OCI-M1 (cell line): ENCODE data around the gene SENP1.

ENCODE experiments used
- DNase-seq: peaks from one replicate; lab custom pipeline; 2025; lab: John Stamatoyannopoulos, UW

Gene SENP1

DNA sequence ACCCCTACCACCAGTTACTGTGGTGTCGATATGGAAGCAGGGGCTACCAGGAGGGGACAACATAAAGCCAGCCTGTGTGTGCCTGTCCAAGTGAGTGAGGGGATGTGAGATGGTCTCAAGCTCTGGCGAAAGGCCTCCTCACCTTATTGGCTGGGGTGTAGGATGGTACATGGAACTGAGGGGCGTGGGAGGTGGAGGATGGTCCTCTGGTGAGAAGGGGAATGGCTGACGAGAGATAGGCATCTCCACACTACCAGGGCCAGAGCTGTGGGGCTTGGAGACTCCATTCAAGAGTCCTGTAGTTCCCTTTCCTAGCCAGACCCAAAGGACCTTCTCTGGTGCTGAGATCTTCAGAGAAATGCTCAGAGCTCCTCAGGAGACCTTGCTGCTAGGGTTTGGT lies 69.1 kb downstream of the SENP1 start:
- DNase-seq = no peak

DNA sequence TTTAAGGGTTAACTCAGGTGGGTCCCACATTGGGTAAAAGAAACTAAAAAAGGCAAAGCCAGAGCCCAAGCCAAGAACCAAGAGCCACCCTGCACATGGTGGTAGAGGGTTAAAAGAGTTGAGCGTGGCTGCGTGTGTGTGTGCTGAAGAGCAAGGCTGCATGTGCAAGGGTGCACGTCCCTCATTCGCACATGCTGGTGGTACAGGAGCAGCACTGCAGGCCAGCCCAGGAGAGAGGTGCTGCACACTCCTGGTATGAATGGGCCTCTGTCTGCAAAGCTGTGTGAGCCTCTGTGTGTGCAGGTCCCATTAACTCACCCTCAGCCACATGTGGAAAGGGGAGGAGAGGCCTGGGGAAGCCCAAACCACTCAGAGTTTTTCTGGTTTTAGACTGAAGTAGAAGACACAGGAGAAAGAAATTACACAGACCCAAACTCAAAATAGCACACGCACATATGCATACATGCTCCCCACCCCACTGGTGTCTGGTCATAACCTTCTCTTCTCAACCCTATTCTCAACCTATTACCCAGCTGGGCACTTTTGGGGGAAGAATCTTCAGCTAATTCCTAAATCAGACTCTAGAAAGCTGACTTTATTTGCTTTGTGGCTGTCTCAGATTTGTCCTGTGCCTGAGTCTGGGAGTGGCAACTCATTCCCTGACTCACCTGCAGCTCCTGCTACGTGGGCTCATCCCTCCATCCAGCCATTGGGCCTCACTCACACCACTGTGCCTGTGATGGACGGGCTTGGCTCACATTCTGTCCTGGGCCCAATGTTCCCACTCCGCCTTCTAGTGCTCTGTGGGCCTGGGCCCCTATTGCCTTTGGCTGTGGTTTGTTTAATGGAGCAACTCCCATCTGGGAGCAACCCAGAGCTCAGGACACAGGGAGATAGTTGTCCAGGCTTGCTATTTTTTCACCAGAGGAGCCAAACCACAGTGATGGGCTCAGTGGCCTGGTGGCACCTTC lies 70.8 kb downstream of the SENP1 start:
- no peak for DNase-seq

DNA sequence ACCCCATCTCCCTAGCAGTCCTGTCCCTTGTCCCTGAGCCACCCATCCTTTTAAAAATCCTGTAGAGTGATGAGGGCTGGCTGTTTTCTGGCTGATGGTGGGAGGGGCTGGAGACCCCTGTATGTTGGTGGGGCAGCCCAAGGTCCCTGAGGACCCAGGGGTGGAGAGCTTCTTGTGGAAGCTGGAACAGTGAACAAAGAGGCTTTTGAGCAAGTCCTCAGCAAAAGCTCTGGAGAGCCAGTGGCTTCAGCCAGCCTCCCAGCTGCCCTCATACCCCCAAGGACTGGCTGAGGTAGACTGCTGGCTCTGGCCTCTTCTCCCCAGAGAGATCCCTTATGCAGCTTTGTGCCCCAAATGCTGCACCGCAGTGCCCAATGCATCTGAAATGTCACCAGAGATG lies 72.4 kb downstream of the SENP1 start:
- DNase-seq = no peak

DNA sequence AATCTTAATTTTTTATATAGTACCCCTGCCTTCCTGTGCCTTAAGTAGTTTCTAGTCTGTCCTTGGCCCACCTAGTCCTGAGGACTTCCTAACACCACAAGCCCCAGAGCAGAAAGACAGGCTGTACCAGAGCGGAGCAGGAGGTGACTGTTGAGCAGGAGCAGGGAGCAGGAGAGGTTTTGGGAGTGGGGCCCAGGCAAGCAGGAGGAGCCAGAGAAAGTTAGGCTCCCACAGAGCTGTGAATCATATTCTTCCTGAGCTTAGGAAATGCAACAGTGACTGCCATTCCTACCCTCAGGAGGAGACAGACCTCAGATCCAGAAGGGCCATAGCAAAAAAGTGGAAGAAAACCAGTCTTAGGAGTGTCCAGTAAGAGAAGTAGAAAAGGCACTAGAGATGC lies 73.3 kb downstream of the SENP1 start:
- DNase-seq = no peak

DNA sequence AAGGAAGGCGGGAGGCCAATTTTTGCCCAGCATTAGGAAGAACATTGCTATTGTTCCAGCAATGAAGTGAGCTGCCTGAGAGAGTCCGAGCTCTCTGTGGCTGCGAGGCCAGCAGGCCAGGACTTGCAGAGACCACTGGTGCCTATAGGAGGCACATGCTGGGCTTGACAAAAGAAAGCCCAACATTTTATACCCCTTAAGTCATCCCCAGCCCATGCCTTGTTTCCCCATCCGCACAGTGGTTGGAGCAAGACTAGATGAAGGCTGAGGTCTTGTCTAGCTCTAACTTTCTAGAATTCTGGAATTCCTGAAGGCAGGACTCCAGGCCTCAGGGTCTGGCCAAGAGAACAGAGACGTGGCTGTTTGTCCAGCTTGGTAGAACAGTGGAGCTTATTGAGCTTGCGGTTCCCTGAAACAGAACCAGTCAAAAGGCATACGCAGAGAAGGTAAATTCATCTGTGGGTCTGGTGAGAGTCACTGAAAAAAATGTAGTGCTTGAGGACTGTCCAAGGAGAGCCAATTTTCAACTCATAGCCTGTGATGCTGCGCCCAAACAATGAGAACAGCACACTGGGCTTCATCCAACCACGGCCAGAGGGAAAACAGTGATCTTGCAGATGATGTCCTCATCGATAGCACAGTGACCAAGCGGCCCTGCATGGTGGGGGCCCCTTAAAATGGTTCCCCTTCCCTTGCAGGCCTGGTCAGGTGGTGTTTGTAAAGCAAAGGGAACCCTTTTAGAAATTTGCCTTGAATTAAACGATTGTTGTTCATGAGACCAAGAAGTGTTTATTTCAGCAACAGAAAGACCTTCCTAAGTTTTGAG lies 74.5 kb downstream of the SENP1 start:
- no peak for DNase-seq

DNA sequence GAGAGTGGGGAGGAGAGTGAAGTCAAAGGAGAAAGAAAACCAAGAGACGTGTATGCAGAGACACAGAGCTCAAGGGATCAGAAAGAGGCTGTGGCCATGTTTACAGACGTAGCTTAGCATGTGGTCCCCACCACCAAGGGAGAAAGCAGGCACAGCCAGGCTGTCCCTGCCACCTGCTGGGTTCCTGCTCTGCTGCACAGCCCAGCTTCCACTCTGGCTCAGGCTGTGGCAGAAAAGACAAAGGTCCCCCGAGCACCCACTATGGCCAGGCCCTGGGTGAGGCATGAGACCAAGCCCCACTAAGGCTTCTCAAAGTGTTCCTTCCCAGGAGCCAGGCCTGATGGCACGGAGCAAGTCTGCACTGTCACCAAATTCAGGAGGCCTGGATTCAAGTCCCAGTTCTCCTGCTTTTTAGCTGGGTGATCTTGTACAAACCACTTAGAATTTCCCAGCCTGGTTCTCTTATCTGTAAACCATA lies 75.7 kb downstream of the SENP1 start:
- no peak for DNase-seq

DNA sequence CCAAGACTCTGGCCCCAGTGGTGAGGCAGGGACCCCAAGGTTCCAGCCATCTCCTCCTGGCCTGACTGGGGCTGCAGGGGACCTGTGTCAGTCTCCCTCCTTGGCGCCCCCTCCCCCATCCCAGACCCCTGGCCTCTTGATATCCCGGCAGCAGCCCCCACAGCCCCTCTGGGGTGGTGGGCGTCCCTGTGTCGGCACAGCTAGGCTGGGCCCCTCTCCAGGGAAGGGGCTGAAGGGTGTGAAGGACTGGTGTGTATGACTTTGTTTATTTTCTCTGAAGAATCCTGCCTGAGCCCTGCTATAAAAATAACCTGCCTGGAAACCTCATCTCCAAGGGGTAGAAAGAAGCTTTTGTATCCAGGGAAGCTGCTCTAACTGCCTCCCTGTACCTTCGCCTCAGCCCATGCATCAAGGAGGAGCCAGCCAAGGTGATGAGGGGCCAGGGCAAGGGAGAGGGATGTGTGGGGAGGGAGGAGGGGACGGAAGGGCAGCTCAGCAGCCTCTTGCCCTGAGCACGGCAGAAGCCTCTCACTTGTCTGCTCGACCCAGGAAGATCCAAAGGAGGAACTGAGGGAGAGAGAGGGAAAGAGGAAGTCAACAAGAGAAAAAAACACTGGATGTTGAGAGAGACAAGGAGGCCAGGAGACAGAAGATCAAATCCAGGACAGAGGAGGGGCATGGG lies 76.2 kb downstream of the SENP1 start:
- DNase-seq = peak; percentile 37

DNA sequence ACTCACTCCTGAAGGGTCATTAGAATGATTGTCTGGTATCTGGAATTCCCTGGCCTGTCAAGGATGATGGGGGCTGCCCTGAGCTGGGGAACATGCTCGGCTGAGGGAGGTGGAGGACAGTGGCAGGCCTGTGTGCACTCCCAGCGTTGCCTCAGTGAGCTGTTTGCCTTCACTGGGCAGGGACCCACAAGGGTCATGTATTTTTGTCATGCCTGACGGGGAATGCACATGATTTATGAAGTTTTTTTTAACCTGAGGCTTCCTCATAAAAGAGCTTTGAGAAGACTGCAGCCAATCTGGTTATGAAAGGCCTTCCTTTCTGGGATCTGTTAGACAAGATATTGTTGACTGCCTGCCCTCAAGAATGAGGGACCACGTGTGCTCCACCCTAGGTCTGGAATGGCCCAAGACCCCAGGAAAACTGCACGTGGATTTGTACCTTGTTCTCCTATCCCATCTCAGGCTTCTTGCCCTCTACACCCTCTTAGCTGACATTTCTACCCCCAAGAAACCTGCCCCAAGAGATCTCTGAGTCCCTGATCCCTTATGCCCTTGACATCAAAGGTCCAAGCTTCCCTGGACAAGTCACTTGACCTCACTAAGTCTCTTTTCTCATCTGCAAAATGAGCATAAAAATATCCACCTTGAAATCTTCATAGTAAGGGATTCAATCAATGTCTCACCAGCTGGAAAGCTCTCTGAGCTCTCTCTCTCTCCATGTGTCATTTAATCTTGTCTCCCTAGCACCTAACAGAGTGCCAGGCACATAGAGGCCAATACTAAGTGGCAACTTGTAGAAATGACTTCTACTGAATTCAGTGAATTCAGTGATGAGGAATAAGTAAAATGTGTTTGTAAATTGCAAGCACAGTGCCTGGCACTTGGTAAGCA lies 77.1 kb downstream of the SENP1 start:
- no peak for DNase-seq

DNA sequence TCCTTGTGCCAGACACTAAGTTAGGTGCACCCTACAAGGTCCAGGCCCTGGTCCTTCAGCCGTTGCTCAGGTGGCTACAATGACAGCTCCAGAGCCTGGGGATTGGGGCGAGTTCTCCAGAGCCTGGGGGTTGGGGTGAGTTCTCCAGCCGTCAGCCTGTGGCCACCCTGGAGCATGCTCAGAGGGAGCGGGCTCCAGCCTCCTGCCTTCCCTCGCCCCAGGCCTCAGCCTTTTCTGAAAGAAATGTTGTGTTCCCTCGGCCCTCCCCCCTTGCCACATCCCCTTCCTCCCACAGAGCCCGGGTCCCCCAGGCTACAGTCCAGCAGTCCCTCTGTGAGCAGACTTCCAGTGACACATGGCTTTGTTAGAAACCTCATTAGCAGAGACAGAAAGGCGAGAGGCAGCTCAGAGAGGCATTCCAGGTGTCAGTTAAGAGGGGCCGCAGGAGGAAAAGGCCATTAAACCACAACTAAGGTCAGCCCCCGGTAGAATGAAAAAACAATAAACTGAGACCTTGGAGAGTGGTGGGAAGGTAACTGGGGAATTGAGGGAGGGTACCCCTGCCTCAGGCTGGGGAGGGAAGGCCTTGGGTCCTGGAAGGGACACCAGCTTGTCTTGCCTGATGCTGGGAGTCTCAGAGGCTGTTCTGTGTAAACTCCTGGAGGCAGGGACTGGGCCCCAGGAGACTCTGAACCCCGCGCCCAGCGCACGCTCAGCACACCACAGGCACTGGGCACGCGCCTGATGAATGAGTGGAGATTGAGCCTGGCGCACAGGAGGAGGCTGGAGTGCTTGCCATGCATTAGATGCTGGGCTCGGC lies 78.5 kb downstream of the SENP1 start:
- DNase-seq = no peak

DNA sequence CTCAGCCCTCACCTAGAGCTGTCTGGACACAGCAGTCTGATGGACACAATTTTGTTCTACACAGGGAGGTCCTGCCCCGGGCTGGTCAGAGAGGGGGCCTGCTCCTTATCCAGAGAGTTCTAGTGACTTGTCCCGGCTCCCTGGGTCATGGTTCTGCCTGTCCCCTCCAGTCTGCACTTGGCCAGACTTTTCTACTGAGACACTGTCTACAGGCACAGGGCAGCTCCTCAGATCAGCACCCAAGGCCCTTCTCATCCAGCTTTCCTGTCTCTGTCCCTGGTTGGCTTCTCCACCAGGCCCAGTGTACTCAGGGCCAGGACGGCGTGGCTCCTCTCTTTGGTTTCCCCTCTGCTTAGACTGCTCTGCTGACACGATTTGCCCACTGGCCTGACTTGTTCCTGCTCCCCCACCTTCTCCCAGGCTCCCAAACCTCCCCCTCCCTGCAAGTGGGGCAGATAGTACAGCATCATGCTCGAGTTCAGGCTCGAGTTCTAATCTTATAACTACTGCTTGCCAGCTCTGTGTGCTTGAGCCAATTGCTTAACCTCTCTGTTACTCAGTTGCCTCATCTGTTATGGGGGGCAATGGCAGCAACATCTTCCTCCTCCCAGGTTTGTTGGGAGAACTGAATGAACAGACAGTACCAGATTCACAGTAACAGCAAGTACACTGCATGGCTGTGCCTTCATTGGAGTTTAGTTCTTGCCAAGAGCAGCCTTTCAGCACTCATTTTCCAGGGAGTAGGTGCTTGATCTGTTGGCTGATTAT lies 79.6 kb downstream of the SENP1 start:
- no peak for DNase-seq

DNA sequence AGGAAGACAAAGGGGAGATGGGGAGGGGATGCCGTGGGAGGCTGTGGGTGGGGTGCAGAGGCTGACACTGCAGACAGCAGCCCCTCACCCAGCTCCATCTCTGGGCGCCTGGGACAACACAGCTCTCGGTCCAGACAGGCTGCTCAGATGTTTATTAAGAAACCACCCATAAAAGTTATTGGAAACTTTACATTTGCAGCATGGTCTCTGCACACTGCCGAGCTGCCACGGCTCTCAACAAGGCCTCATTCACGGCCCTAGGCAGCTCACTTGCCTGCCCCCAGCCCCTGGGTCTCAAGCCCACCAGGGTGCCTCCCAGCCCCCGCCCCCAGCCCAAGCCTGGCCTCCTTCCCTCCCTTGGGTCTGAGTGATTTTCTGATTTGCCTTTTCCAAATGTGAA lies 80.6 kb downstream of the SENP1 start:
- no peak for DNase-seq

DNA sequence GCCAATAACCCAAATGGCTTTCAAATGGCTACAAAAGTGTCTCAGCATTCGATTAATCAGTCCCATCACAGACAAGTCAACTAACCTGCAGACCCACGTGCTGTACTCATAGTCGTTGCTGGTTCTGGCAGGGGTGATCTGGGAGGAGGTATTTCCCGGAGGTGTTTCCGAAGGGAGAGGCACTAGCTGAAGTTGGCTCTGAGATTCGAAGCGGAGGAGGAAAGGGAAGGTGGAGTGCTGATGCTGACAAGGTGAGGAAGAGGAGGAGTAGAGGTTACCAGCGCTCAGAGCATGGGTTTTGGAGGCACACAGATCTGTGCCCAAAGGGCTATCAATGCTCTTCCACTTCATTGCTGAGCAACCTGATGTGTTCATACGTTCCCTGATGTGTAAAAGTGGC lies 81.1 kb downstream of the SENP1 start:
- no peak for DNase-seq

DNA sequence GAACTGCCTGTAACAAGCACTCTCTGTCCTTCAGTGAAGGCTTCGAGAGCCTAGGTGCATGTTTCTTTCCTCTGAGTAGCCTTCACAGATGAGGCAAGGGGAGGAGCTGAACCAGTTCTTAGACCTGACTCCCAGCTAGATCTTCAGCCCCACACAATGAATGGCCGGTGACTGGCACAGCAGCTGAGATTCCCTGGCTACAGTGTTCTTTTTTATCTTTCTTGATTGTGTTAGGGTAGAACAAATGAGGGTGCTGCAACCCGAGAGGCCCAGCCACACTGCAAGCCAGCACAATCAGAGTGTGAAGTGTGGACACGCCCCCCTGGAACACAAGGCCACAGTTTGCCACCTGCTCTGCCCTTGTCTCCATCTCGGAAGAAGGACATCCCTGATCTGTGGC lies 82.5 kb downstream of the SENP1 start:
- DNase-seq = no peak

DNA sequence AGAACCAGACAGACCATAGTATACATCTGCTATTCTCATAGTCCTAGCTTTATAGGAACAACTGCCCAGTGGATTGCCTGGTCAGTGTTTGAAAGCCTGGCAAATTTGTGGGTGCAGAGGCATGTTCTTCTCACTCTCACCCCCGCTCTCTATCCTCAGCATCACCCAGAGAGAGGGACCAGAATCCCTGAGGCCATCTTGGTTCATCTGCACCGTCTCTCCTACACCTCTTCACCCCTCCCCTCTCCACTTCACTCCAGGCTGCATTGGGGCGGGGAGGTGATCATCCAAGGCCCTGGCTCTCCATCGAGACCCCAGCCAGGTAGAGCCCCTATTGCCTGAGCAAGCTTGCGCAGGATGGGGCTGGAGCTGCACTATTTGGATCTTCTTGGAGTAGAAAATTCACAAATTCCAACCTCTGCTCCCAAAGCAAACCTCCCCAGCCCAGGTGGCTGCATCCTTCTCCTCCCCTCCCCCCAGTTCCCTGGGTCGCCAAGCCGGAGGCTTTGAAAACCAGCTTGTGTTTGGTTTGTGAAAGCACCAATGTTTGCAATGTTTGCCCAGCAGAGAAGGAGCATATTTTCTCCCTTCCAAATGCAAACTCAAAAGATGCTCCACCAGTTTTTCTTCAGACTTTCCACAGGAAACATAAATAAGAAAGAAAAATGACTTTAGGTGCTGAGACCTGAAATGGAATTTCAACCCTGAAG lies 83.0 kb downstream of the SENP1 start:
- no peak for DNase-seq

DNA sequence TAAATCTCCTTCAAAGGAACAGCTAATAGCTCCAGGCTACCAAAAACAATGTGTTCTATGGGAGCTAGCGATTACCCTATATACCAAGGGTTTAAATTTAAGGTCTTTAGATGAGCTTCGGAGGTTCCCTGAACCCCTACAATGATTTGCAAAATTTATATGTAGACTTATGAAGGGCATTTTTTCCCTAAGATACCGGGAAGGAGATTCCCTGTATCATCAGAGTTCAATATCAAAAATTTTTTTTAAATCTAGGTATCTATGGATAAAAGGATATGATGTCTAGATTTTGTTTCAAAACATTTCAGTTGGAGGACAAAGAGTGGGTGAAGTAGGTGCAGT lies 83.7 kb downstream of the SENP1 start:
- DNase-seq = no peak

DNA sequence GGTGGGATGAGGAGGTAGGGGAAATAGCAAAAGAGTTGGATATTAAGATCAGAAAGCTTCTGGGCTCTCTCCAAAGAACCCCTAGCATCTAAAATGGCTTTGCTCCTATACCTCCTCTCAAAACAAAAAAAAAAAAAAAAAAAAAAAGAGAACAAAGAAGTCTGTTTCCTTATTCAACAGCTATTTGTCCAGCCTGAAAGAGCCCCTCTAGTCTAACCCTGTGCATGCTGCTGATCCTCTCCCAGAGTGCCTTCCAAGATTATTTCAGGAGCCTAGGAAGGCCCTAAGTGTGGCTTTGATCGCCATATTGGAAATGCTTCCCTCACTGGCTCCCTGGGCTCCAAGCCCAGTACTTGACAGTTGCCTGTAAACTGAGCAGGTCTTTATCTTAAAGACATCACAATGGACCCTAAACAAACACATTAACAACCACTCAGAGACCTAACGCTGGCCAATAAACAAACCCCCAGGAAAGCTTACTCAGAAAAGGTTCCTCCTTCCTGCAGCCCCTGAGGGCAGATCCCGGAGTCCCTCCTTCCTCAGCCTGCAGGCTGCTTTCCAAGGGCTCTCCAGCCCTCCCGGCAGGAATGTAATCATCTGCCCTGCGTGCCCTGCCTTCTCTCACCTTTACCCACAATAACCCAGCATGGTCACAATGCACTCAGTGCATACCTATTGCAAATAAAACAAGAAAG lies 84.2 kb downstream of the SENP1 start:
- DNase-seq = no peak

DNA sequence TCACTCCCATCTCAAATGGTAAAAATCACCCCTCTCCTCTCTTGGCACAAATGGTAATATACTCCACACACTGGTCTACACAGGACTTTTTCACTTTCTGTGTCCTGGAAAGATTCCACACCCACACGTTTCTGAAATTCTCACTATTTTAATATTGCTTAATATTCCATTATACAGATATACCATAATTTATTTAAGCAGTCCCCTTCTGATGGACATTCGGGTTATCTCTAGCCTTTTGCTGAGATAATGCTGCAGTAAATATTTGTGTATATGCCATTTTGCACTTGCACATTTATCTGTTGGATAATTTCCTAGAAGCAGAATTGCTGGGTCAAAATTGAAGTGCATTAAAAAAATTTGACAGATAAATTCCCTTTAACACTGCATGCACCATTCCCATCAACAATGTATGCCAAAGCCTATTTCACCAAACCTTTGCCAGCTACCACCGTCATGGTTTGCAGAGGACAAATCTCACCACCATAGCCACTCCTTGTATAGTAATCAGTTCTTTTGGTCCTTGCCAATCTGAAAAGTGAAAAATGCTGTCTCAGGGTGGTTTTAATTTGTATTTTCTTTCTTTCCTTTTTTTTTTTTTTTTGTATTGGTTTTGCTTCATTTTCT lies 86.1 kb downstream of the SENP1 start:
- DNase-seq = no peak

DNA sequence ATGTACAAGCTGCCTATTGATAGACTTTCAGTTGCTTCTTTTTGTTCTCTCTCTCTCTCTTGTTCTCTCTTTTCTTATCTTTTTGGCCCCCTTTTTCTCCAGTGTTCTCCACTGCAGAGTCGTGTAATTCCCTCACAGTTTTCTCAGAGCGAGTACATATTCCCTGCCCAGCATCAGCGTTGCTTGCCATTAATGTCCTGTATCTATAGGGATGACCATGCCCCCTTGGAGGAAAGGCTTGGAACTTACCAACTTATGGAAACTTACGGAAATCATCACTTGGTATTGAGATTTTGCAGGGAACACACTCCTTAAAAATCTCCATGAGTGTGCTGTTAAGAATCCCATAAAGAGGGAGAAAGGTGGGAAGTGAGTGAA lies 87.3 kb downstream of the SENP1 start:
- no peak for DNase-seq
